GM04503 (cell line): ENCODE results near the gene EIF2S3.
"Not testable (repeated sequence)": the region's sequence is repeated elsewhere in the genome, so short reads cannot be mapped to it uniquely, and the experiment has no call there.

Source experiments
- DNase-seq: peaks from one replicate; pipeline ENCODE4 v3.0.0-alpha.2; 2012; ENCODE audit warnings: low read depth

The EIF2S3 gene

GRCh38 chrX:24050522-24051318 is 4.0 kb upstream of the EIF2S3 start:
- DNase-seq: not testable (repeated sequence)

- no peak for DNase-seq
Measured at GRCh38 chrX:24055043-24055356, 244 bp downstream of the EIF2S3 start.

GRCh38 chrX:24063488-24063887 is 8.7 kb downstream of the EIF2S3 start:
- DNase-seq: no peak

- no peak for DNase-seq
Measured at GRCh38 chrX:24069877-24070276, 15.1 kb downstream of the EIF2S3 start.

GRCh38 chrX:24079411-24079810 is 24.7 kb downstream of the EIF2S3 start:
- DNase-seq: no peak

GRCh38 chrX:24080245-24080644 is 25.5 kb downstream of the EIF2S3 start:
- DNase-seq: not testable (repeated sequence)

- no peak for DNase-seq
Measured at GRCh38 chrX:24080704-24081103, 25.9 kb downstream of the EIF2S3 start.

GRCh38 chrX:24081661-24082154 is 27.0 kb downstream of the EIF2S3 start:
- no peak for DNase-seq

- DNase-seq: no peak
Measured at GRCh38 chrX:24082447-24082846, 27.7 kb downstream of the EIF2S3 start.

GRCh38 chrX:24085101-24085500 is 30.3 kb downstream of the EIF2S3 start:
- no peak for DNase-seq

GRCh38 chrX:24090300-24091200 is 35.8 kb downstream of the EIF2S3 start:
- DNase-seq: no peak

GRCh38 chrX:24093746-24094145 is 39.0 kb downstream of the EIF2S3 start:
- no peak for DNase-seq

- no peak for DNase-seq
Measured at GRCh38 chrX:24097741-24098260, 43.0 kb downstream of the EIF2S3 start.

- no peak for DNase-seq
Measured at GRCh38 chrX:24098932-24099331, 44.2 kb downstream of the EIF2S3 start.

GRCh38 chrX:24099394-24099793 is 44.6 kb downstream of the EIF2S3 start:
- DNase-seq: no peak

- no peak for DNase-seq
Measured at GRCh38 chrX:24100713-24101112, 46.0 kb downstream of the EIF2S3 start.

- no peak for DNase-seq
Measured at GRCh38 chrX:24110069-24110468, 55.3 kb downstream of the EIF2S3 start.

GRCh38 chrX:24113181-24113580 is 58.4 kb downstream of the EIF2S3 start:
- DNase-seq: peak; percentile 34

- peak; percentile 50 for DNase-seq
Measured at GRCh38 chrX:24117258-24117657, 62.5 kb downstream of the EIF2S3 start.

GRCh38 chrX:24124244-24124799 is 69.6 kb downstream of the EIF2S3 start:
- no peak for DNase-seq

GRCh38 chrX:24125028-24125612 is 70.4 kb downstream of the EIF2S3 start:
- DNase-seq: no peak
